ENCODE measurements around the gene EGLN1.

The EGLN1 gene

GRCh38 chr1:231322880-231323530 is 99.1 kb downstream of the EGLN1 start:
- DNase-seq = no peak

GRCh38 chr1:231319080-231319479 is 103.0 kb downstream of the EGLN1 start:
- no peak for DNase-seq

- DNase-seq = no peak
Measured at GRCh38 chr1:231318568-231318967, 103.5 kb downstream of the EGLN1 start.

GRCh38 chr1:231318015-231318355 is 104.1 kb downstream of the EGLN1 start:
- no peak for DNase-seq

GRCh38 chr1:231317306-231318014 is 104.6 kb downstream of the EGLN1 start:
- no peak for DNase-seq

- DNase-seq = peak; percentile 76
Measured at GRCh38 chr1:231315887-231316286, 106.2 kb downstream of the EGLN1 start.
